Common myeloid progenitor, CD34-positive (primary cell): ENCODE measurements around the gene TMF1.
A peak's percentile ranks its signal among the peaks of the same experiment; 100 is the strongest.

Experiments used
- CTCF ChIA-PET: fragments of 350-600 bp; sonication (Branson Sonifier 250); formaldehyde crosslinking; loops from one replicate; lab custom pipeline; 2021; ENCODE audit warnings: antibody characterized with exemption; lab: Charles Lee
- POLR2A ChIA-PET: fragments of 350-600 bp; sonication (Branson Sonifier 250); formaldehyde crosslinking; loops from one replicate; lab custom pipeline; 2021; ENCODE audit warnings: antibody characterized with exemption; lab: Charles Lee
- DNase-seq, 3 donors: peaks; one replicate each; pipeline versions ENCODE4 v3.0.0 to v3.0.0-alpha.2; 2013
- H3K27ac ChIP-seq, 2 experiments: 1 replicate in 1 of 2; 2 replicates in 1 of 2; pipeline ENCODE4 v1.7.0; 2013; ENCODE audit warnings: inconsistent platforms in 2 of 2, low read length in 2 of 2, mild to moderate bottlenecking in 2 of 2, low read depth in 1 of 2, moderate library complexity in 1 of 2; ENCODE audit not compliant: severe bottlenecking in 2 of 2, insufficient read depth in 1 of 2, poor library complexity in 1 of 2
- H3K27me3 ChIP-seq, 5 experiments: replicated peaks in 2 of 5; 1 replicate in 3 of 5; 2 replicates in 2 of 5; pipeline versions ENCODE4 v1.6.1 to v1.7.0; 2013; ENCODE audit warnings: low read length in 4 of 5, mild to moderate bottlenecking in 2 of 5, moderate library complexity in 2 of 5, inconsistent platforms in 1 of 5; ENCODE audit not compliant: insufficient read depth in 5 of 5, control insufficient read depth in 4 of 5
- H3K36me3 ChIP-seq, 4 experiments: 1 replicate in 2 of 4; 2 replicates in 2 of 4; pipeline versions ENCODE4 v1.6.1 to v1.7.0; 2013; ENCODE audit warnings: low read length in 3 of 4, control low read depth in 1 of 4, mild to moderate bottlenecking in 1 of 4; ENCODE audit not compliant: control insufficient read depth in 4 of 4, insufficient read depth in 4 of 4
- H3K4me1 ChIP-seq, 4 experiments: 1 replicate in 3 of 4; 2 replicates in 1 of 4; pipeline versions ENCODE4 v1.6.1 to v1.7.1; 2013; ENCODE audit warnings: low read length in 3 of 4, mild to moderate bottlenecking in 3 of 4, control low read depth in 1 of 4, inconsistent platforms in 1 of 4, moderate library complexity in 1 of 4; ENCODE audit not compliant: control insufficient read depth in 4 of 4, insufficient read depth in 4 of 4; ENCODE audit errors: control extremely low read depth in 1 of 4
- H3K4me3 ChIP-seq, 7 experiments: 1 replicate in 4 of 7; 2 replicates in 3 of 7; pipeline versions ENCODE4 v1.5.1 to v1.7.0; 2013; ENCODE audit warnings: mild to moderate bottlenecking in 7 of 7, low read length in 6 of 7, moderate library complexity in 6 of 7, inconsistent platforms in 2 of 7, low read depth in 2 of 7, control low read depth in 1 of 7; ENCODE audit not compliant: insufficient read depth in 4 of 7, control insufficient read depth in 1 of 7; ENCODE audit errors: extremely low read depth in 1 of 7
- H3K9me3 ChIP-seq, 5 experiments: 1 replicate in 4 of 5; 2 replicates in 1 of 5; pipeline versions ENCODE4 v1.6.1 to v1.7.1; 2013; ENCODE audit warnings: low read length in 4 of 5, mild to moderate bottlenecking in 2 of 5, inconsistent platforms in 1 of 5, low read depth in 1 of 5, moderate library complexity in 1 of 5; ENCODE audit not compliant: control insufficient read depth in 4 of 5, insufficient read depth in 2 of 5; ENCODE audit errors: control extremely low read depth in 1 of 5
- WGBS: methylation state at CpG from one replicate; pipeline ENCODE4 v1.1.5; 2013; ENCODE audit not compliant: insufficient coverage; 5-methylcytosine and 5-hydroxymethylcytosine counted together

Gene TMF1

DNA sequence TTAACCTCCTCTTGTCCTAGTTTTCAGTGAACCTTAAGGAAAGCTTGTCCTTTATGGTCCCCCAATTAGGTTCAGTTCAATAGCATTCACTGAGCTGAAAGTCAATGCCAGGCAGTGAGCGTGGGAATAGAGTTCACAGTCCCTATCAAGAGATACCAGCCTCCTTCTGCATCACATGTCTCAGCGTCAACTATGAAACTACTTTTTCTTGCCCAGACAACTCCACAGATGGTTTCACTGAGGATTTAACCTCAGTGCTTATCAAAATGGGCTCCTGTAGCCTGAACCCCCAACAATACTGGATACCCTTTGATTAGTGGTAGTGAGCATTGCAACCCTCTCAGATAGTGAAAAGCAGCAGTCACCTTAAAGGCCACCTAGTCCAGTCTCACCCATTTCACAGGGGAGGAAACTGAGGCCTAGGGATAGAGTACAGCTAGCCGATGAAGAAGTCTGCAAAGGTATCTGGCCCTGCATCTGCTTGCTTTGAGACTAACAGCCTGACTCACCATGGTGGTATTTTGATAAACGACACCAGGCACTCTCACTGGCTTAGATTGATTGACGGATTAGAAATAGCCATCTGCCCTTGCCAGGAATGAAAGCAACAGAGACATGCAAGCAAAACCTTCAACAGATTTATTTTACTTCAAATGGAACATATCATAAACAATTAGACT is 29.6 kb upstream of the TMF1 start:
- WGBS, result 77% methylated on average over 5 of the region's 5 CpGs
- Histone ChIP-seq H3K9me3 (no peaks in the 10 kb centered on the region), H3K27me3 (no peaks in the 10 kb centered on the region), H3K4me1 (peaks cover 48 to 75% (median 63%) of the 10 kb centered on the region in 4 experiments), H3K4me3 (peak overlapping the region in 1 of 7 experiments; percentile 54), H3K27ac (peak overlapping the region; percentile 27 to 88), H3K36me3 (no peaks in the 10 kb centered on the region)
- DNase-seq, result peak in 1 of 3 donors; percentile 57
- ChIA-PET CTCF (interaction anchor here (0.8 to 4.7 kb wide), 4 partner anchors 11 to 29 kb away, joined by 3 to 28 read pairs (median 4); partner anchors contain the start of gene TMF1), POLR2A (interaction anchor here (1.0 kb wide), 1 partner anchor 29 kb away, joined by 5 read pairs; no protein-coding TSS in a partner anchor)

DNA sequence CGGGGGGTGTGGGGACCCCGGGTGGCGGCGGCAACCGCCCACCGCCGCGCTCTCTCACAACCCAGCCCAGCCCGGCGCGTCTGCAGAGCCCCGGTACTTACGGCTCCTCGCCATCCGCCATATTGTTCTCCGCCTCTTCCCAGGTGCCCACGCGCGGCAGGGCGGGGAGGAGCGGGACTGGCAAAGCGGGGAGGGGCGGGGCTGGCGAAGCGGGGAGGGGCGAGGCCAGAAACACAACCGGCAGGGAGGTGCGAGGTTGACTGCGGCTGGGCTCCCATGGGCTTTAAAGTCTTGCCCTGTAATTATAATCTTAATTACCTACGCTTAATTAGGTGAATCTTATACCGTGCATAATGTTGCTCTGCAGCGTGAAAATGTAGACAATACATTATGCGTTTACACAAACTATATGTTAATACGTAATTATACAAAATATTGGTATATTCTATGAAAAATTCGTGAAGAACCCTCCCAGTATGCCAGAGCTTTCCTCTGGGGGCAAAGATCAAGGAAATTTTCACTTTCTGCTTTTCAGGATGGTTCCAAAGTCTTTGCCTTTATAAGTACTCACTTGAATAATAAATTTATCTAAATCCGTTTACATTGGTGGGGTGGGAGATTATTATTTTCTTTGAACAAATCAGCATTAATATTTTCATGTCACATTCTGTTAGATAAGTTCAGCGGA is 28.2 kb upstream of the TMF1 start, which contains the start of gene UBA3:
UBA3 (minus strand) TSS at position 133 of the 688 bp plus-strand sequence; CDS start at position 121, 12 bp downstream.
- ChIA-PET CTCF (interaction anchor here (1.0 to 1.3 kb wide), 4 partner anchors 8 to 33 kb away, joined by 3 to 4 read pairs (median 3); partner anchors contain the start of gene TMF1), POLR2A (interaction anchor here (0.8 to 1.0 kb wide), 2 partner anchors 11 to 26 kb away, joined by 3 to 4 read pairs; no protein-coding TSS in a partner anchor)
- no peaks in the 10 kb centered on the region for H3K9me3 ChIP-seq
- peak within 1 kb of the TSS; percentile 59 to 93 (median 82) for H3K4me3 ChIP-seq
- H3K36me3 ChIP-seq, result peaks cover 0 to 3% (median 1%) of the 10 kb centered on the region in 4 experiments
- WGBS, result 0% methylated on average over 8 of the region's 37 CpGs
- no peaks in the 10 kb centered on the region for H3K27me3 ChIP-seq
- DNase-seq, result peak; percentile 89 to 94 (median 92)
- peak within 1 kb of the TSS; percentile 80 to 85 for H3K27ac ChIP-seq
- peaks cover 45 to 65% (median 55%) of the 10 kb centered on the region in 4 experiments for H3K4me1 ChIP-seq

DNA sequence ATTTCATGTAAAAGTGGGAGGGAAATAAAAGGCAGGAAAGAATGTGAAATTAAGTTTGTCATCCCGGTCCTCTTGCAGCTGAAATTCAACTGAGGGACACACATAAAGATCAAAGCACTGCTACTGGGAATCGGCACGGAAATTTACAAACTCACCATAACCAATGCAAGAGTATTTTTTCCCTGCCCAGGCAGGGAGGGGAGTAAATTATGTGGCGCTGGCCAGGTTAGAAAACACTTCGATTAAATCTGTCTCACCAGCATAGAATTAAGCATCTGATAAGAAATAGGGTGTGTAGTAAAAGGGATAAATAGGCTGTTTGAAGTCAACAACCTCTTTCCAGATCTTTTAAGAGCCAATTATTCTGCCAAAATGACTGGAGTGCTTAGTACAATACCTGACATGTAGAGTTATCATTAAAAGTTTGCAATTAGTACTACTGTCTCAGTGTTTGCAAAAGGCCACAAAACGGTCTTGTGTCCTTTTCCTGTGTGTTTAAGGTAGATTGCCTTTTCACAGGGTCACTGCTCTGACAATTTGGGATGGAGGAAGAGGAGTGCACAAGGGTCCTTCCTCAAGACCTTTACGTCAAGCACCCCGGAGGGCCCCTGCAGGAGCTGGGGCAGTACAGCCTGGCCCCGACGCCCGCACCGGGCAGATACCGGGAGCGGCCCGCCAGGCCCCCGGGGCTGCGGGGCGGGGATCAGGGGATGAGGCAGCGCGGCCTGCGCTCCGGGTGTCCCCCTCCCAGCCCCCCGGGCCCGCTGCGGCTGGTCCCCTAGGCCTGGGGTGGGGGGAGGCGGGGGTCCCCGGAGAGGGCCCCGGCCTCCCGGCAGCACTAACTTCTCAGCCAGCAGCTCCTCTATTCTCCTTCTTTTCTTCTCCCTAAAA is 27.4 kb upstream of the TMF1 start:
- 1% methylated on average over 15 of the region's 29 CpGs for WGBS
- POLR2A ChIA-PET, result interaction anchor here (0.8 kb wide), 1 partner anchor 27 kb away, joined by 4 read pairs; no protein-coding TSS in a partner anchor
- peaks cover 45 to 63% (median 53%) of the 10 kb centered on the region in 4 experiments for H3K4me1 ChIP-seq

DNA sequence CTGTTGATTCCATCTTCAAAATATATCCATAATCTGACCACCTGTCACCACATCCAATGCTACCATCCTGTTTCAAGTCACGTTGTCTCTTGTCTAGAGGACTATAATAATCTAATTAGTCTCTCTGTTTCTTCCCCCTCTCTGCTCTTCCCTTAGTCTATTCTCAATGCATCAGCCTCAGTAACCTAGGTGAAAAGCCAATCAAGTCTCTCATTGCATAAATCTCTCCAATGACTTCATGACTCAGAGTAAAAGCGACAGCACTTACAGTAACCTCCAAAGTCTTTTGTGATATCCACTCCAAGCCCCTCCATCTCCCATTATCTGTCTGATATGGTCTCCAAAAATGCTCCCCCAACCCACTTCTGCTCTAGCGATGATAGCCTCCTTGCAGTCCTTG is 20.8 kb upstream of the TMF1 start:
- no peak overlapping the region for H3K27ac ChIP-seq
- H3K36me3 ChIP-seq, result peaks cover 10 to 34% (median 24%) of the 10 kb centered on the region in 4 experiments
- no peaks in the 10 kb centered on the region for H3K27me3 ChIP-seq
- WGBS, result 95% methylated on average over 3 of the region's 3 CpGs
- no peaks in the 10 kb centered on the region for H3K9me3 ChIP-seq
- ChIA-PET CTCF (no interaction called here), POLR2A (no interaction called here)
- H3K4me3 ChIP-seq, result no peak overlapping the region
- peaks cover 0 to 4% (median 4%) of the 10 kb centered on the region in 4 experiments for H3K4me1 ChIP-seq
- no peak for DNase-seq

More for the DNA sequence above, 27.4 kb upstream of the TMF1 start:
- CTCF ChIA-PET, result interaction anchor here (1.0 to 1.3 kb wide), 3 partner anchors 9 to 33 kb away, joined by 3 read pairs; no protein-coding TSS in a partner anchor
- DNase-seq, result peak in 1 of 3 donors; percentile 23
- Histone ChIP-seq H3K36me3 (peaks cover 0 to 7% (median 2%) of the 10 kb centered on the region in 4 experiments), H3K9me3 (no peaks in the 10 kb centered on the region), H3K27ac (peak overlapping the region; percentile 80 to 85), H3K4me3 (peak overlapping the region; percentile 59 to 93 (median 82)), H3K27me3 (no peaks in the 10 kb centered on the region)

DNA sequence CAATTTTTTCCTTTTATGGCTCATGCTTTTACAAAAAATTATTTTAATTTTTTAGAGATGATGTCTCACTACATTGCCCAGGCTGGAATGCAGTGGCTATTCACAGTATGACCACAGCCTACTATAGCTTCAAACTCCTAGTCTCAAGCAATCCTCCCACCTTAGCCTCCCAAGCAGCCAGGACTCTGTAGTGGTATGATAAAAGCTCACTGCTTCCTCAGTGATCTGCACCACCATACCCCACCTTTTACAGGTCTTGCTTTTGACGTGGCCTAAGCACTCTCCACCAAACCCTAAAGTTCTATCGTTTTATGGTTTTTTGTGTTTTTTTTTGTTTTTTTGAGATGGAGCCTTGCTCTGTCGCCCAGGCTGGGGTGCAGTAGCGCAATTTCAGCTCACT is 14.0 kb upstream of the TMF1 start:
- peaks cover 11 to 57% (median 25%) of the 10 kb centered on the region in 4 experiments for H3K36me3 ChIP-seq
- CTCF ChIA-PET, result no interaction called here
- 44% methylated on average over 2 of the region's 4 CpGs for WGBS

DNA sequence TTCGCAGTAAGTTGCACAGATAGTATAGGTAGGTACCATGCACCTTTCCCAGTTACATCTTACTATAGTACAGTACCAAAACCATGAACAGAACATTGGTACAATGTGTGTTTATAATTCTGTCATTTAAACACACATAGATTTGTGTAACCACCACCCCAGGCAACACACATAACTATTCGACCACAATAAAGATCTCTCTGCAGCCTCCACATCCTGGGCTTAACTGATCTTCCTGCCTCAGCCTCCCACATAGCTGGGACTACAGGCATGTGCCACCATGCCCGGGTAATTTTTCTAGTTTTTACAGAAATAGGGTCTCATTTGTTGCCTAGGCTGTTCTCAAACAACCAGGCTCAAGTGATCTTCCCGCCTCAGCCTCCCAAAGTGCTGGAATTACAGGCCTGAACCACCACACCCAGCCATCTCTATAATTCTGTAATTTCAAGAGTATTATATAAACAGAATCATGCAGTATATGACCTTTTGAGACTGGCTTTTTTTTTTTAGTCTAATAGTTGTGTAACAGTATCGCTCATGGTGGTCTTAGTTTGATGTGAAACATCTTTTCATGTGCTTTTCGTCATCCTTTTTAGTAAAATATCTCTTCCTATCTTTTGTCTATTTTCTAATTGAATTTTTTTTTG is 13.3 kb upstream of the TMF1 start:
- Histone ChIP-seq H3K4me3 (no peak overlapping the region), H3K9me3 (no peaks in the 10 kb centered on the region), H3K36me3 (peaks cover 13 to 57% (median 27%) of the 10 kb centered on the region in 4 experiments), H3K27ac (no peak overlapping the region), H3K4me1 (no peaks in the 10 kb centered on the region), H3K27me3 (no peaks in the 10 kb centered on the region)
- CTCF ChIA-PET, result interaction anchor here (0.6 to 1.5 kb wide), 4 partner anchors 10 to 56 kb away, joined by 3 to 4 read pairs (median 3); no protein-coding TSS in a partner anchor
- POLR2A ChIA-PET, result interaction anchor here (1.1 kb wide), 1 partner anchor 14 kb away, joined by 3 read pairs; the partner anchor contains the start of gene TMF1
- 100% methylated on average over 2 of the region's 6 CpGs for WGBS
- DNase-seq, result no peak

More for the DNA sequence above, 14.0 kb upstream of the TMF1 start:
- Histone ChIP-seq H3K4me3 (no peak overlapping the region), H3K27me3 (no peaks in the 10 kb centered on the region), H3K27ac (no peak overlapping the region), H3K9me3 (no peaks in the 10 kb centered on the region), H3K4me1 (no peaks in the 10 kb centered on the region)
- POLR2A ChIA-PET, result no interaction called here
- no peak for DNase-seq
